ENCODE results near the gene ITPR3.

DNA sequence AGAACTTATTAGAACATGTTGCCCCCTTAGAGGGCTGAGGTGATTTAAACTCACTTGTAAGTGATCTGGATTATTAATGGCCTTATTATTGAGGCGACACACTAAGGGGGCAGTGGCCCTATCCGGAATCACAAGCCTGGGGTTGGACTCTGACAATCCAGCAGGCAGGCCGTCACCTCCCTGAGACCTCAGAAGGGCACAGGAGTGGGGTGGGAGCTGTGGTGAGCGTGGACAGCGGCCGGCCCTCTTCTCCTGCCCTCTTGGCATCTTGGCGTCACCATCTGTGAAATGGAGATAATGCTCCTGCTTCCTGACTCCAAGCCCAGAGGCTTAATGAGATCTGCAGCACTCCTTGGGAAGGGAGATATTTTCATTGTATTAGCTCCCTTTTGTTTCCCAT, 106.0 kb downstream of the ITPR3 start:
- TF ChIP-seq CTCF (conservative IDR thresholded peaks at IDR 0.05; ENCODE audit: low read length): no peak
- TF ChIP-seq EZH2phosphoT487 (IDR thresholded peaks at IDR 0.05; ENCODE audit: borderline replicate concordance): no peak
